ENCODE measurements around the gene LHX3.
"Not testable (repeated sequence)": the region's sequence is repeated elsewhere in the genome, so short reads cannot be mapped to it uniquely, and the experiment has no call there.

LHX3 gene

DNA sequence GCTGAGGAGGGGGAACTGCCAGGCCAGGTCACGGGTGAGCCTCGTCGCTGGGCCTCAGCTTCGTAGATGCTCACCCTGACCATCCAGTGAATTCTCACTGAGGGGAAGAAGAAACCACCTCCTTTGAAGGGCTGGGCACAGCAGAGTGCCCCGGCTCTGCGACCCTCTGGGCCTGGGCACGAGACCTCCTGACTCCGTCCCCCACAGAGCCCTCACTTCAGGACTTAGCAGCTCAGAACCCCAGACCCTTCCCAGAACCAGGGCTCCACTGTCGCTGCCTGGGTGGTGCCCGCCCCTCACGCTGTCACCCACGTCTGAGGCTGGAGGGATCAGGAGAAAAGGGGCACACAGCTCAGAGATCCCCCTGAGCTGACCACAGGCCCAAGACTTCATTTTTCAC lies 52.0 kb downstream of the LHX3 start:
- H3K9ac ChIP-seq (ENCODE audit: low read depth, low read length), result no peak overlapping the region
- no peaks in the 10 kb centered on the region for H3K36me3 ChIP-seq (ENCODE audit: insufficient read depth, low read length)
- H3K9me3 ChIP-seq (ENCODE audit: control insufficient read depth, insufficient read depth, low read length), result no peaks in the 10 kb centered on the region
- peaks cover 4% of the 10 kb centered on the region; the same call in 1 of the 2 replicates for H3K4me1 ChIP-seq (ENCODE audit: insufficient read depth, low read length)

DNA sequence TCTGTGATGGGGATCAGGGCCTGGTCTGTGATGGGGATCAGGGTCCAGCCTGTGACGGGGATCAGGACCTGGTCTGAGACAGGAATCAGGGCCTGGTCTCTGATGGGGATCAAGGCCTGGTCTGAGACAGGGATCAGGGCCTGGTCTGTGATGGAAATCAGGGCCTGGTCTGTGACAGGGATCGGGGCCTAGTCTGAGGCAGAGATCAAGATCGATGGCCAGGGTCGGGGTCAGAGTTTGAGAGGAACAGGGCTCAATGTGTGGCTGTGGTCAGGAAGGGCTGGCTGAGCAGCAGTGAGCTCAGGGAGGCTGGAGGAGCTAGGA lies 52.4 kb downstream of the LHX3 start:
- H3K4me1 ChIP-seq (ENCODE audit: insufficient read depth, low read length), result peaks cover 4% of the 10 kb centered on the region; the same call in 1 of the 2 replicates
- no peaks in the 10 kb centered on the region for H3K9me3 ChIP-seq (ENCODE audit: control insufficient read depth, insufficient read depth, low read length)
- no peak overlapping the region for H3K9ac ChIP-seq (ENCODE audit: low read depth, low read length)
- no peaks in the 10 kb centered on the region for H3K36me3 ChIP-seq (ENCODE audit: insufficient read depth, low read length)

DNA sequence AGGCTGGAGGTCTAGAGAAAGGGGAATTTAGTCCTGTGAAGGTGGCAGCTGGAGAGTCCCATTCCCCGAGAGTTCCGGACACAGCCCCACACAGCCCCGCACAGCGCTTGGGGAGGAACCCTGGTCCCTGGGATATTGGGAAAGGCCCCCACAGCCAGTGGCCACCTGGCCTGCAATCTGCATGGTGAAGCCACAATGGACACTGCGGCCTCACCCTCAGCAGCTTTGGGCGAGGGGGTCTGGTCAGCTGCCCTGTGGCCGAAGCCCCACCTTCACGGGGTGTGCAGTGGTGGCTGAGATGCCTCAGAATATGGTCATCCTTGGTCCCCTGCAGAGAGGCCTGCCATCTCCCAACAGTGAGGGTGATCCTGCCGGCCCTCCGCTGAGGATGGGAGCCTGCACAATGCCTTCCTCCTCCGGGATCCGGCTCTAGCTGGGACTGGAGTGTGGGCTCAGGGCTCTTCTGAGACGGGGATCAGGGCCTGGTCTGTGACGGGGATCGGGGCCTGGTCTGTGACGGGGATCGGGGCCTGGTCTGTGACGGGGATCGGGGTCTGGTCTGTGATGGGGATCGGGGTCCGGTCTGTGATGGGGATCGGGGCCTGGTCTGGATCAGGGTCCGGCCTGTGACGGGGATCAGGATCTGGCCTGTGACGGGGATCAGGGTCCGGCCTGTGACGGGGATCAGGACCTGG lies 52.9 kb downstream of the LHX3 start:
- Histone ChIP-seq H3K36me3 (ENCODE audit: insufficient read depth, low read length) (no peaks in the 10 kb centered on the region), H3K9ac (ENCODE audit: low read depth, low read length) (no peak overlapping the region), H3K4me1 (ENCODE audit: insufficient read depth, low read length) (peaks cover 4% of the 10 kb centered on the region; the same call in 1 of the 2 replicates), H3K9me3 (ENCODE audit: control insufficient read depth, insufficient read depth, low read length) (no peaks in the 10 kb centered on the region)

DNA sequence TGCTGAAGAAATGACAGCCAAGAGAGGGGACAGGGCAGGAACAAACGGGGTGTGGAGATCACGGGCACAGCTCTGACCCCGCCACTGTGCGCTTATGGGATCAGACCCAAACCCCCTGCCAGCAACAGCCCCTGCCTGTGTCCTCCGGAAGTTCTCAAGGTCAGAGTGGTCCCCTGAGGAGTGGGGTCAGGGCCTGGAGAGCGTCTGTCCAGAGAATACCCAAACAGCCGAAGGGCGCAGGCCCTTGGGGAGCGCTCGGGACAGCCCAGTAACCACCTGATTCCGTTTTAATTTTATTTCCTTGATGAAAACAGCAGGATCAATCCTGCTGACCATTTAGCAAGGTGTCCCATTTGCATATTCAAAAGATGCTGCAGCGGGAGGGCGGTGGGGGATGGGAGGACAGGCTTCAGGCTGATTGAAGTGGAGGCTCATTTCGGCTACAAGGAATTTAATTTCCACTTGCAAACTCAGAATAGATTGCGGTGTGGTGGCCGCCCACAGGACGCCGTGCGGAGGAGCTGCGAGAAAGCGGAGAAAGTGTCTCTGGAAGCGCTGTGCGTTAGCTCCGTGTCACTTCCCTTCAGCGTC lies 53.6 kb downstream of the LHX3 start:
- Histone ChIP-seq H3K9me3 (ENCODE audit: control insufficient read depth, insufficient read depth, low read length) (no peaks in the 10 kb centered on the region), H3K4me1 (ENCODE audit: insufficient read depth, low read length) (peaks cover 4% of the 10 kb centered on the region; the same call in 1 of the 2 replicates), H3K9ac (ENCODE audit: low read depth, low read length) (no peak overlapping the region), H3K36me3 (ENCODE audit: insufficient read depth, low read length) (no peaks in the 10 kb centered on the region)

DNA sequence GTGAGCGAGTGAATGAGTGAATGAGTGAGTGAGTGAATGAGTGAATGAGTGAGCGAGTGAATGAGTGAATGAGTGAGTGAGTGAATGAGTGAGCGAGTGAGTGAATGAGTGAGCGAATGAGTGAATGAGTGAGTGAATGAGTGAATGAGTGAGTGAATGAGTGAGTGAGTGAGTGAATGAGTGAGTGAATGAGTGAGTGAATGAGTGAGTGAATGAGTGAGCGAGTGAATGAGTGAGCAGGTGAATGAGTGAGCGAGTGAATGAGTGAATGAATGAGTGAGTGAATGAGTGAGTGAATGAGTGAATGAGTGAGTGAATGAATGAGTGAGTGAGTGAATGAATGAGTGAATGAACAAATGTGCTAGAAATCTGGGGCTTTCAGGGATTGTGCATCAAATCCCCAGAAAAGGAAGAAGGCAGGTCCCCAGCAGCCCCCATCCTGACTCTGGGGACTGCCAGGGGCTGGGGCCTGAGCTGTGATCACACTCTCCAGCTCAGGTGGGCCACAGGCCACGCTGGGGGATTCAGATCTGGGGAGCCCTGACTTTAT lies 54.2 kb downstream of the LHX3 start:
- H3K9ac ChIP-seq (ENCODE audit: low read depth, low read length); H3K9me3 ChIP-seq (ENCODE audit: control insufficient read depth, insufficient read depth, low read length); H3K36me3 ChIP-seq (ENCODE audit: insufficient read depth, low read length): not testable (repeated sequence)

DNA sequence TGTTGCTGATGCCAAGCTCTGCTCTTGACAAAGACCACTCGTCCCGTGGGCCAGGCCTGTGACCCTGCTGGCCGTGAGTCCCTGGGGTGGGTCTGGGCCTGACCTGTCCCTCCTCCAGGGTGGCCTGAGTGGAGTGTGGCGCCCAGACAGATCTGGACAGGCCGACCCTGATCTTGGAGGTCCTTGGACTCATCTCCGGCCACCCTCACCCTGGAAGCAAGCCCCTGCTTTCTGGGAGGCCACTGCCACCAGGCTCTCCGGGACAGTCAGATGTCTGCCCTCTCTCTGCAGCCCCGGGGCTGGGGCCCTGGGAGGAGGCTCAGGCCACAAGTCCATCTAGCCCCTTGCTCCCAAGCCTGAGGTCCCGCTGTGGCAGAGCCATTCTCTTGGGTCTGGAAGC lies 55.1 kb downstream of the LHX3 start:
- Histone ChIP-seq H3K4me1 (ENCODE audit: insufficient read depth, low read length) (peaks cover 4% of the 10 kb centered on the region; the same call in 1 of the 2 replicates), H3K36me3 (ENCODE audit: insufficient read depth, low read length) (no peaks in the 10 kb centered on the region), H3K9me3 (ENCODE audit: control insufficient read depth, insufficient read depth, low read length) (no peaks in the 10 kb centered on the region), H3K9ac (ENCODE audit: low read depth, low read length) (no peak overlapping the region)

More for the DNA sequence above, 54.2 kb downstream of the LHX3 start:
- H3K4me1 ChIP-seq (ENCODE audit: insufficient read depth, low read length), result not testable (repeated sequence)

DNA sequence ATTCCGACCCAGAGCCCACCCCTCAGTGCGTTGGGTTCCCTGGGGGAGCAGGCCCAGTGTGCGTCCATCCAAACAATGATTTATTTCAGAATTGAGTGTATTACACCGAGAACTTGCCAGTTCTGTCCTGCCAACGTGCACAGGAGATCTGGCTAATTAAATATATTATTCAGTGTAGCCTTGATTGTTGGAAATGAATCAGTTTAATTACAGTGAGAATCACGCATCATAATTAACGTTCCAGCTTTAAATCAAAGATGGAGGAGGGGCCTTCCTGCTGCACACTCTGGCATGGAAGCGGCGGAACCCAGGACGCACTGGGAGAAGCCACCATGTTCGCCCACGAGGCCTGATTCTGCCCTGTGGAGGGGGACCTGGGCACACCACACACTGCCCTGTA lies 55.6 kb downstream of the LHX3 start:
- no peaks in the 10 kb centered on the region for H3K36me3 ChIP-seq (ENCODE audit: insufficient read depth, low read length)
- H3K4me1 ChIP-seq (ENCODE audit: insufficient read depth, low read length), result peaks cover 4% of the 10 kb centered on the region; the same call in 1 of the 2 replicates
- H3K9me3 ChIP-seq (ENCODE audit: control insufficient read depth, insufficient read depth, low read length), result no peaks in the 10 kb centered on the region
- no peak overlapping the region for H3K9ac ChIP-seq (ENCODE audit: low read depth, low read length)

DNA sequence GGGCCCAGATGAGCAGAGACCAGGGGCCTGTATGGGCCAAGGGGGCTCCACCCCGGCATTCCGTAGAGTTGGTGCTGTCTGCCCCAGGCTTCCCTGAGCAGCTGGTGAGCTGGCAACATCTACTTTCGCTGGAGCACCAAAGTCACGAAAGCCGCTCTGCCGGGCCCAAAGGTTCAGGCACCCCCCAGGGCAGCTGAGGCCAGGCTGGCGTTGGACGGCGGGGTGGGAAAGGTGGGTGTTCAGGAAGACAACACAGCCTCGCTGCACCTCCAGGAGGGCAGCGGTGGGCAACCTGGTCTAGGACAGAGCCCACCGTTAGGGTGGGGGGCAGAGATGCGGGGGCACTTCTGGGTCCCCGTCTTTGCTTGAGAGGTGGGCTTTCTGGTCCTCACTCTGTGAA lies 56.2 kb downstream of the LHX3 start:
- Histone ChIP-seq H3K9me3 (ENCODE audit: control insufficient read depth, insufficient read depth, low read length) (no peaks in the 10 kb centered on the region), H3K36me3 (ENCODE audit: insufficient read depth, low read length) (no peaks in the 10 kb centered on the region), H3K9ac (ENCODE audit: low read depth, low read length) (no peak overlapping the region), H3K4me1 (ENCODE audit: insufficient read depth, low read length) (peaks cover 4% of the 10 kb centered on the region; the same call in 1 of the 2 replicates)

DNA sequence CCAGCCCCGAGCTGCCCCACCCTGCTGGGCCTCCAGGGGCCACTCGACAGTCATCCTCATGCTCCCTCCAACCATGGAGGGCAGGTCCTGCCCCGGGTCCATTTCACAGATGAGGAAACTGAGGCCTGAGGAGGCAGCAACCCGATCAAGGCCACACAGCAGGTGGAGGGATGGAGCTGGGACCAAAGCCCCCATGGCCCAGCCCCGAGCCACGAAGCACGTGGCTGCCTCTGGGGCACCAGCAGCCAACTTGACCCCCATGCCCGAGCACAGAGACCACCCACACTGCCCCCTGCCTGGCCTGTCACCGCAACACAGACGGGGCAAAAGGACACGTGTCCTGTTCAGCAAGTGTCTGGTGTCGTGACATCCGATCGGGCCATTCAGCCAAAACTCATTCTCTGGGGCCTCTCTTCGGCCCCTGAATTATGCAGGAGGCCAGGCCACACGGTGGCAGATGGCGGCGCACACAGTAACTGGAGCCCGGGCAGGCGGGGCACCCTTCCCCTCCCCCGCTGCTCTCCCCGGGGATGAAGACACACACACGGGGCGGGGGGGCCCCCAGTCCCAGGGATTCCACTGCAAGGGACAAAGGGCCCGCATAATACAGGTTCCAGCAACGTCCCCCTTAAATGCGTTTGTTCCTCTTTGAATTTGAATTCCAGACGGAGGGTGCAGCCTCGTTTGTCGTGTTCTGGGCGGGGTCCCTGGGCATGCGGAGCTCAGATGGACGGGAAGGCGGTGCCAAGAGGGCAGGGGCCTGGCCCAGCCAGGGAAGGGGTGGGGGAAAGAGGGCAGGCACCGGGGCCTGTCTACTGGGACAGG lies 56.8 kb downstream of the LHX3 start:
- H3K36me3 ChIP-seq (ENCODE audit: insufficient read depth, low read length), result no peaks in the 10 kb centered on the region
- H3K9ac ChIP-seq (ENCODE audit: low read depth, low read length), result no peak overlapping the region
- H3K9me3 ChIP-seq (ENCODE audit: control insufficient read depth, insufficient read depth, low read length), result no peaks in the 10 kb centered on the region
- peaks cover 4% of the 10 kb centered on the region; the same call in 1 of the 2 replicates for H3K4me1 ChIP-seq (ENCODE audit: insufficient read depth, low read length)

DNA sequence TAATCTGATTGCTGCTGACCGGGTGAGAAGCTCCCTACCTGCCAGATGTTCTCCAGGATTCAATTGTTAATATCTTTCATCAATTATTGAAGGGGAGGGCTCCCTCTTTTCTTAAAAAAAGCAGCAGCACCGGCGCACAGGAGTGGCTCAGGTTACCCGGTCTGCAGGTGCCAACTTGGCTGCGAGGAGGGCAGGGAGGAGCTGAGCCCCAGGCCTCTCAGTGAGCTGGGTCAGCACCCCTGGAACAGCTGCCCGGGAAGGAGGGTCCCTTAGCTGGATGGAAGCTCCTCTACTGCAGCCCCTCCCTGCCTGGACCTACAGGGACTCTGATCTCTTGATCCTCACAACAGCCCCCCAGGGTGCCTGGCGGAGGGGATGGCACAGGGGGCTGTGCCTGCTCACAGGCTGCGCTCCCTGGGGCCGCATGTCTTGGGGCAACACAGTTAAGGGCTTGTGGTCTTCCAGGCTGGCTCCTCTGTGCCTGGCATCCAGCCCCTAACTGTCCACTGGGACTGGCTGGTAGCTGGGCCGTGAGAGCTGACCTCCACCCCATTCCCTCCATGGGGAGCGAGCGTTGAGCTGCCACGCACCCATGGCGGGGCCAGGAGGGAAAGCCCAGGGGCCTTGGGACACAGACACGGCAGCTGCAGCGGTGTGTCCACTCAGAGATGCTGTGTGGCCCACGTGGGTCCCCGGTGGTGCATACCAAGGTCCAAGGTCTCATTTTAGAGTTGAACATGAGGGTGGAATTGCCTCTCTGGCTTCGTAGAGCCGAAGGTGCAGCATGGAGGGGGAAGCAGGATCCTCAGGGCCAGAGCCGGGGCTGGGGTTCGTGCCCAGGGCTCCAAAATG lies 57.7 kb downstream of the LHX3 start:
- H3K9ac ChIP-seq (ENCODE audit: low read depth, low read length), result no peak overlapping the region
- H3K36me3 ChIP-seq (ENCODE audit: insufficient read depth, low read length), result no peaks in the 10 kb centered on the region
- H3K9me3 ChIP-seq (ENCODE audit: control insufficient read depth, insufficient read depth, low read length), result no peaks in the 10 kb centered on the region
- peaks cover 5% of the 10 kb centered on the region; the same call in 1 of the 2 replicates for H3K4me1 ChIP-seq (ENCODE audit: insufficient read depth, low read length)

All from ES-I3 (cell line).